SU-DHL-6 (cell line): Measurements from ENCODE around the gene KLF15.

Experiments
- H2AFZ ChIP-seq: fragments of 200-600 bp; sonication (generic); 2 replicates; pipeline ENCODE4 v1.6.1; 2014; ENCODE audit warnings: low read depth, mild to moderate bottlenecking, moderate library complexity, mixed read lengths, antibody characterized with exemption, low read length; ENCODE audit not compliant: severe bottlenecking
- H3F3A ChIP-seq: fragments of 200-600 bp; shearing (Covaris generic); 2 replicates; pipeline ENCODE4 v1.6.0; 2016; ENCODE audit warnings: antibody characterized with exemption, mild to moderate bottlenecking; ENCODE audit not compliant: insufficient read depth
- H3K27ac ChIP-seq: fragments of 200-600 bp; sonication (generic); 2 replicates; pipeline ENCODE4 v1.5.1; 2016; ENCODE audit warnings: low read depth, mild to moderate bottlenecking, low read length, moderate library complexity, mixed read lengths
- H3K27me3 ChIP-seq: fragments of 200-600 bp; sonication (generic), shearing (Covaris generic); 2 replicates; pipeline ENCODE4 v1.6.0; 2014; ENCODE audit warnings: mild to moderate bottlenecking, low read length
- H3K36me3 ChIP-seq: fragments of 200-600 bp; sonication (generic); 2 replicates; pipeline ENCODE4 v1.6.1; 2014; ENCODE audit warnings: mild to moderate bottlenecking, low read length, mixed read lengths
- H3K4me2 ChIP-seq: fragments of 300-600, 200-600 bp; shearing (Covaris generic), sonication (generic); 2 replicates; pipeline ENCODE4 v1.6.0; 2014; ENCODE audit warnings: low read length, low read depth, mild to moderate bottlenecking; ENCODE audit not compliant: poor library complexity, severe bottlenecking
- H3K4me3 ChIP-seq: fragments of 200-600 bp; sonication (generic); 2 replicates; pipeline ENCODE4 v1.5.1; 2014; ENCODE audit warnings: antibody characterized with exemption, low read length, mild to moderate bottlenecking, mixed read lengths; ENCODE audit not compliant: insufficient read depth, poor library complexity, severe bottlenecking
- H3K79me2 ChIP-seq: fragments of 200-600 bp; sonication (generic); 2 replicates; pipeline ENCODE4 v1.6.1; 2014; ENCODE audit warnings: mild to moderate bottlenecking, low read length, moderate library complexity; ENCODE audit not compliant: insufficient read depth
- H3K9ac ChIP-seq: fragments of 200-600 bp; sonication (generic); 2 replicates; pipeline ENCODE4 v1.7.0; 2014; ENCODE audit warnings: mild to moderate bottlenecking, low read length
- H3K9me2 ChIP-seq: fragments of 200-600 bp; sonication (generic); replicated peaks from 2 replicates; pipeline ENCODE4 v1.6.1; 2014; ENCODE audit warnings: low read length; ENCODE audit not compliant: insufficient read depth
- H3K9me3 ChIP-seq: fragments of 200-600 bp; sonication (generic); 2 replicates; pipeline ENCODE4 v1.6.1; 2014; ENCODE audit warnings: low read length, mixed read lengths; ENCODE audit not compliant: insufficient read depth
- H4K20me1 ChIP-seq: fragments of 200-600 bp; sonication (generic); 2 replicates; pipeline ENCODE4 v1.6.1; 2014; ENCODE audit warnings: low read depth, mild to moderate bottlenecking, antibody characterized with exemption, low read length, moderate library complexity, mixed read lengths
- CTCF ChIP-seq: fragments of 200-600 bp; sonication (generic); IDR thresholded peaks from one replicate; pipeline ENCODE4 v1.5.1; 2017; ENCODE audit warnings: antibody characterized with exemption, mild to moderate bottlenecking, low read length, moderate library complexity; ENCODE audit not compliant: insufficient read depth, poor library complexity, severe bottlenecking
- EZH2phosphoT487 ChIP-seq: fragments of 200-600 bp; sonication (generic), shearing (Covaris generic); conservative IDR thresholded peaks from 2 replicates; pipeline ENCODE4 v1.6.1; 2018; ENCODE audit warnings: mild to moderate bottlenecking, antibody characterized with exemption, low read length, moderate library complexity, mixed read lengths

KLF15 gene

GRCh38 chr3:126402178-126402577 is 45.0 kb upstream of the KLF15 start:
- Histone ChIP-seq H3K27ac (no peak overlapping the region), H3K27me3 (no peaks in the 10 kb centered on the region), H3K4me3 (no peak overlapping the region), H3K79me2 (no peaks in the 10 kb centered on the region), H3K9me3 (no peaks in the 10 kb centered on the region), H4K20me1 (no peaks in the 10 kb centered on the region), H2AFZ (no peak overlapping the region), H3K9me2 (no peaks in the 10 kb centered on the region), H3K9ac (no peak overlapping the region), H3F3A (no peaks in the 10 kb centered on the region), H3K36me3 (no peaks in the 10 kb centered on the region), H3K4me2 (no peak overlapping the region)
- no peak for TF ChIP-seq EZH2phosphoT487
- TF ChIP-seq CTCF, result no peak

GRCh38 chr3:126401611-126402160 is 44.5 kb upstream of the KLF15 start:
- Histone ChIP-seq H3K4me2 (no peak overlapping the region), H3F3A (no peaks in the 10 kb centered on the region), H3K79me2 (no peaks in the 10 kb centered on the region), H3K36me3 (no peaks in the 10 kb centered on the region), H3K27me3 (no peaks in the 10 kb centered on the region), H4K20me1 (no peaks in the 10 kb centered on the region), H3K9ac (no peak overlapping the region), H3K9me3 (no peaks in the 10 kb centered on the region), H3K9me2 (no peaks in the 10 kb centered on the region), H3K27ac (no peak overlapping the region), H3K4me3 (no peak overlapping the region), H2AFZ (no peak overlapping the region)
- TF ChIP-seq EZH2phosphoT487 (no peak), CTCF (no peak)

- Histone ChIP-seq H3K9ac (no peak overlapping the region), H3K9me2 (no peaks in the 10 kb centered on the region), H4K20me1 (no peaks in the 10 kb centered on the region), H3K27ac (no peak overlapping the region), H3F3A (no peaks in the 10 kb centered on the region), H3K36me3 (no peaks in the 10 kb centered on the region), H2AFZ (no peak overlapping the region), H3K9me3 (no peaks in the 10 kb centered on the region), H3K79me2 (no peaks in the 10 kb centered on the region), H3K4me2 (no peak overlapping the region), H3K4me3 (no peak overlapping the region), H3K27me3 (no peaks in the 10 kb centered on the region)
- TF ChIP-seq EZH2phosphoT487, result no peak
- TF ChIP-seq CTCF, result no peak
These were observed 42.5 kb upstream of the KLF15 start for GRCh38 chr3:126399756-126400155.
